Activated CD4-positive, alpha-beta T cell treated with anti-CD3 and anti-CD28 coated beads, Interleukin-2, amount 50 U/mL, for 4 hours (primary cell): ENCODE results near the gene LSM4.

Experiments
- DNase-seq, 2 experiments: peaks; one replicate each; pipeline ENCODE4 v3.0.0-alpha.2; 2020

LSM4 gene

DNA sequence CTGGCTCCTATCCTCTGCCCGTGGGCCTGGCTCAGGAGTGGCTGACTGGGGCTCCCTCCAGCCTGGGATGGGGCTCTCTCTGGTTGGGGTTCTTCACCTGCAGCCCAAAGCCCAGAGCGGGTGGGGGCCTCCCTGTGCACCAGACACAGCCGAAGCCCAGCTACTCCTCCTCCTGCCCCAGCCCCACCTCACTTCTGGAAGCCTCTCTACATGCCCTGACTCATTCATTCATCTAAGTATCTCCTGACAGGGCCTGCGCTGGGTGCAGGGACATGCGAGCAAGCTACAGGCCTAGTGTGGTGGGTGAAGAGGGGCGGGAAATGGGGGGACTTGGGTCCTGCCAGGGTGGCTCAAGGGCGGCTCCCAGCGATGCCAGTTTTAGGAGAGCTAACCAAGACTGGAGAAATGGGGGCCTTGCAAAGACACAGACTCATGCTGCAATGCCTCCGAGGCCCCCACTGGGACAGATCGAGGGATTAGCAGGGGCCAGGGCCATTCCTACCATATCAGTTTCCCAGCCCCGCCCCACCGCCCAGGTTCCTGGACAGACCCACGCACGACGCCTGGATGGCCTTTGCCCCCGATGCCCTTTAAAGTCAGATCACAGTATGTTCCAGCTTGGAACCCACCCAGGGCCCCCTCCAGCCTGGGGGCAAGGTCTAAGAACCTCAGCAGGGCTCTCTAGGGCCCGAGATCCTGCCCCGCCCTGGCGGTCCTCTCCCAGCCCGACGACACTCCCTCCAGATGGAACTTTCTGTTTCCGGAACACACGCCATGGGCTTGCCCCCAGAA is 12.6 kb downstream of the LSM4 start:
- DNase-seq: no peak

DNA sequence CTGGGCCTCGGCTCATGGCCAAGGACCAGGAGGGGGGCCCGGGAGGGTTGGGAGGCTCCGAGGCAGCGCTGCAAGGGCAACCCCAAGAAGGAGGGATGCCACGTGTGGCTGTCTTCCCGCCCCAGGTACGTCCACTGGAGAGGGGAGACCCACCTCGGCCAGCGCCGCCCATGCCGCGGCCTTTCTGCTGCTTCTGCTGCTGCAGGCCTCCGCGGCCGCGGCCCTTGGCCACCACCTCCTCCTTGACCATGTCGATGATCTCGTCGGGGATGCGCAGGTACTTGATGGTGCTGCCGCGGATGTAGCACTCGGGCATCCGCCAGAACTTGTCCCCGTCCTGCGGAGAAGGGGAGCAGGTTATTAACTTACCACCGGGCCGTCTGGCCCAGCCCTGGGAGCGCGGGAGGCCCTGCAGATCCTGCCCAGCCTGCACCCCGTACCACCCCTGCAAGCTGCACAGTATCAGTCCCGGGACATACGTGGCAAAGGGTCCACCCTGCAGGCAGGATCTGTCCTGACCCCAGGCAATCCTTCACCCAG is 13.3 kb downstream of the LSM4 start:
- no peak for DNase-seq

DNA sequence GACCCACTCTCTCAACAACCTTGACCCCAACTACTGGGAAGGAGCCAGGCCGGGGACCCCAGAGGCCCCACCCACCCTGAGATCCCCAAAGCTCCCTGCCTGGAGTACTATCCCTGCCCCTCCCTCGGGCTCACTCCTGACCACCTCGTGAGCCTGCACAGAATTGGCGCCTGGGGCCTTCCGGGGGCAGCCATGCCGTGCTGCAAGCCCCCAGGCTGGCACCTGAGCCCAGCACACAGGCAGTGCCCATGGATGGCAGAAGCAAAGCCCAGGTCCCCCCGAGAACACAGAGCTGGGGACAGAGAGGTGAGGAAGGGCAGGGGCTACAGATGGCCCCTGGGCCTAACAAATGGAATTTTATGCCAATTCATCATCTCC is 13.9 kb downstream of the LSM4 start:
- DNase-seq: no peak

DNA sequence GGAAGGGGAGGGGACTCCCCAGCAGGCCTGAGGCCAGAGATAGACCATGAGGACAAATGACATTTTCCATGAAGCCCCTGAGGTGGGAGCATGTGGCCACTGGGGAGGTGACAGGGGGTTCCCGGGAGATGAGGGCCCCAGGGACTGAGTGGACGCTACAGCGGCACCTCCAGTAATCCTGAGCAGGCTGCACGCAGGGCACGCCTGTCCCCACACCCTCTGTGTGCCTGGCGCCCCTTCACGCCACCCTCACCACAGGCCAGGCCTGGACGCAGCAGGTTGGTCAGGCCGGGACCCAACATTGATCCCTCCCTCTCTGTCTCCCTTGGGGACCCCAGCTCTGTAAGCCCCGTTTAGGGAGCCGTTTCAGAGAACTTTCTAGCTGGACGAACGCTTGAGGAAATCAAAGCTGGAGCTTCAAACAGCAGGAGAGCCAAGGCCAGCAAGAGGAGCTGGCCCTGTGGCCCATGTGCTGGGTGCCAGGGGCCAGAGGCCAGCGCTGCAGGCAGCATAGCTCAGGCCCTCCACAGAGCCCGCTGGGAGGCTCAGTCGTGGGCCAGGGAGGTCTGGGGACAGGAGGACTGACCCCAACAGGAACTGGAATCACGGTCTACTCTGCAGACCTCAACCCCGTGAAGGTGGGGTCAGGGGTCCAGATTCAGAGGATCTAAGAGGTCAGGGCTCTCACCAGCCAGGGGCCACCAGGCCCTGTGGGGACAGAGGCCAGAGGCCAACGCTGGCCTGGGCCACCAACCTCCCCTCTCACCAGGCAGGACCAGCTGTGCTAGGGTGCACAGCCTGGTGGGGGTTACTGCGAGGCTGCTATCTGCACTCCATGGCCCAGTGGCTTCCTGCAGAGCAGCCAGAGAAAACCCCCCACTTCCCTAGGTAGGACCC is 14.6 kb downstream of the LSM4 start:
- DNase-seq: no peak

DNA sequence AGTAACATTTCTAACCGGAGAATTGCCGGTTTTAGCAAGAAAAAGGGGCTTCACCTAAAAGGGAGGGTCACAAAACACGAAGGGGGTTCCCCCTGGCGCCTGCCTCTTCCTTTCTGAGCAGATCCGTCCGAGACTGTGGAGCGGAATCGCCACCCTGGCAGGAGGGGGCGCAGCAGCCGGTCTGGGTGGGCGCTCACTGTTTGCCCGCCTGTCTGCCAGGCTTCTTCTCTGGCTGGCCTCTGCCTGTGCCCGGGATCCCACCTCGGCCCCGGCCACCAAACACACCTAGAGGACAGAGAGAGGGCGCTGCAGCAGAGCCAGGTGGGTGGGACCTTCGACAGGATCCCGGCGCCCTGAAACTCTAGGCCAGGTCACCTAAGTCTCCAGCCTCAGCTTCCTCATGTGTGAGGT is 15.6 kb downstream of the LSM4 start:
- DNase-seq: no peak

DNA sequence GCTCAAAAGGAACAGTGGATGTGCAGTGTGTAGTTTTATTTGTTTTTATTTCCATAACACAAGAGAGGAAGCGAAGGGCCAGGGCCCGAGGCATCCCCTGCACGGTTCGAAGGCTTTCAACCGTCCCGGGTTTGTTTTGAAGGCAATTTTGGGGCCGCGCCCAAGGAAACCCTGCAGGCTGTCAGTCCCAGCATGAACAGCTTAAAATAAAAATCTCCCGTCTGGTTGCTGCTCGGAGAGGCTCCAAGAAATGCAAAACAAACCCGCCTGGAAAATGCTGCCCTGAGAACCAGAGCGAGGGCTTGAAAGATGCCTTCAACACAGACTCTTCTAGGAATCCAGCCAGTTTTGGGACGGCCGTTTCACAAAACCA is 16.0 kb downstream of the LSM4 start:
- no peak for DNase-seq

DNA sequence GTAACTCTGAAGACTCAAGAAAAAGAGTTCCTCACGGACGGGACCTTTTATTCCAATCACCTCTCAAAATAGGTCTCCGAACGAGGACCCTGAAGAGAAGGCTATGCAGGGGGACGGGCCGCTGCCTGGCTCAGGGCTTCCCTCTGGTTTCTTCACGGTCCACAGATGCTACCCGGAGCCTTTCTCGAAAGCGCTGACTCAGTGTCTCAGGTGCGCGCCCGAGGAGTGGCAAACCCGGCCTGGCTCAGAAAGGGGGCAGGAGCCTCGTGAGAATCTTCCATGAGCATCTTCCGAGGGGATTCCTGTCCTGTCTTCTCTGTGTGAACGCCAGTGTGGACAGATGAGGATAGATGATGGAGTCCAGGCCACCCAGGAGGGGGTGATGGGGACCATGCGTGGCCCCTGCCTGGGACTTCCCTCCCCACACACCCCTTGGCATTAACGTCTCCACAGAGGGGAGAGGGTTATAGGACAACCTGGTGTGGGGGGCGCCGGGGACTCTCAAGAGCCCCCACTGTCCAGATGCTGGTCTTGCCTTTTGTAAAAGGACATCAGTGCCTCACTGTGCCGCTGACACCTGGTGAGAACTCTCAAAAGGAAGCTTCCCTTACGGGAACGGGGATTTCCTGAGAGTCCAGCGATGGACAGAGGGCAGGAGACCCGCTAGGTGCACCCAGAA is 16.5 kb downstream of the LSM4 start:
- DNase-seq: no peak

DNA sequence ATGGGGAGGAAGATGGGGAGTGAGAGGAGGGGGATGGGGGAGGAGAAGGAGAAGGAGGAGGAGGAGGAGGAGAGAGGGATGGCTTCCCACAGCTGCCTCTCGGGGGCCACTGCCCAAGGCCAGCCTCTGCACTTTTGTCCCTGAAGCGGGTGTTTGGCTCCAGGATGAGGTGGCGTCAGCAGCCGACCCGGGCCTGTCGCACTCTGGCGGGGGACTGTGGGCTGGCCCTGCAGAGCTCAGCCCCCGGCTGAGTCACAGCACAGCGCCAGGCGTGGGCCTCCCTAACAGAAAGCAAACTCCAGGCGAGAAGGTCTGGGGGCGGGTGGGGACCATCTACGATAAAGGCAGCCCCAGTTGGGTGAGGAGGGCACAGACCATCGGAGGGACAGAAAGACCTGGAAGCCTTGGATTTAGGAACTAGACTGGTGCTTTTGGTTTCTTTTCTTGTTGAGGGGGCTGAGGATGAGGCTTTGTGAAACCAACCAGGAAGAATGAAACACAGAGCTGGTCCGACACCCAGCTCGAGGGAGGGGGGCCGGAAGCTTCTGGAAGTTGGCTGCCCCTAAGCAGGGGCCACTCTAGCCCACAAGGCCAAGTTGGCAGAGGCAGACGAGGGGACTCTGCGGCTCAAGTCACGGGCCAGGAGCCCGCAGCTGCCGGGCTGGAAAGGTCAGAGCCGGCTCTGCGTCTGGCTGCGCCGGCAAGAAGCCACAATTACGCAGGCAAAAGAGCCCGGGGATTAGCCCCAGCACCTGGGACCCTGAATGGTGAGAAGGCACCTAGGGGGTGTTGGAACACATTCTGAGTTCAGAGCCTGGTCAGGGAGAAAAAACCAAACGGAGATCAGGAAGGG is 18.2 kb downstream of the LSM4 start:
- peak; percentile 83 to 87 for DNase-seq

DNA sequence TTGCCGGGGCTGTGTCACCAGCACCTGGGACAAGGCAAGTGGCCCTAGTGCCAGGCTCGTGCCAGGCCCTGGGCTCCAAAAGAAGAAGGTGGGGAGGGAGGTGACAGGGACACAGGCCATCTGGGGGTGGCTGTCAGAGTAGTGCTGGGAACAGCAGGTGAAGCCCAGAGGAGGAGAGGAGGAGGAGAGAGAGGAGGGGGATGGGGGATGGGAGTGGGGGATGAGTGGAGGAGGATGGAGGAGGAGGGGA is 18.7 kb downstream of the LSM4 start:
- DNase-seq: no peak

DNA sequence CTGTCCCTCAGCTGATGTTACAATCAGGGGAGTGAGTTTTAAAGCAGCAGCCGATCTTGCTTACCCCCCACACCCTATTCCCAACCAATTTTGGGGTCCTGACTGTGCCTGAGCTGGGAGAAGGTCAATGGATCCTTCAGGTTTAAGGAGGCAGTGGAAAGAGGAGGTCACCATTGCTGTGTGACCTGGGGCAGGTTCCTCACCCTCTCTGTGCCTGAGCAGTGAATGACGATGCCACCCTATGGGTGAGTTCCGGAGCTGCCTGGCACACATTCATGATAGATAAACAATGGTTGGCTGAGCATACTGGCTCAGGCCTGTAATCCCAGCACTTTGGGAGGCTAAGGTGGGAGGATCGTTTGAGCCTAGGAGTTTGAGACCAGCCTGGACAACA is 21.2 kb downstream of the LSM4 start:
- no peak for DNase-seq

DNA sequence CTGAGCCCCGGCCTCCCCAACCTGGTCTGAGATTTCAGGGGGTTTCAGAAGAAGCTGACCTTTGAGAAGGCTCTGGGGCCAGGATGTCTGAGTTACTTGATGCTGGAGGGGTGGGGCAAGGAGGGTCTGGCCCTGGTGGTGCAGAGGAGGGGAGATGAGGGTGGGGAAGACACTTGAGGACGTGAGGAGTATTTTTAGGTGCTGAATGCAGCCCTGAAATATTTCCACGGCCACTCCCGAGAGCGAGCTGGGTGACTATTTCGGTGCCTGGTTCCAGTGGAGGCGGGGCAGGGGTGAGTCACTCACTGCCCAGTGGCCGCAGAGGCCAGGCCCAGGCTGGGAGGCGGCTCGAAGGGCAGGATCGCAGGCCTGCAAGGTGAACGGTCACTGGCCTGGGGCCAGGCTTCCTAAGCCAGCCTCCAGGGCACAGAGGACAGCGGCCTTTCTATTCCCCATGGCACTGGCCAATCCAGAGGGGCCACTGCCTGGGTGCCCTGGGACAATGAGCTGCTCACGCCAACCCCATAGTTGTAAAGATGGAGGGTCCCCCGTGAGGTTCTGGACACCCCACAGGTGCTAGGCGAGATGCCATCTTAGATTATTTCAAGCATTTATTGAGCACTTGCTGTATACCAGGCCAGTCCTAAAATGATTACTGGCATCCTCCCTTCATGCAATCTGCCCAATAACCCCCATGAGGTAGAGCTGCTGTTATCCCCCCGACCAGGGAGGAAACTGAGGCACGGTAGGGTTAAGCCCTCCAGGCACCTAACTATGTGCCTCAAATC is 21.8 kb downstream of the LSM4 start:
- no peak for DNase-seq

DNA sequence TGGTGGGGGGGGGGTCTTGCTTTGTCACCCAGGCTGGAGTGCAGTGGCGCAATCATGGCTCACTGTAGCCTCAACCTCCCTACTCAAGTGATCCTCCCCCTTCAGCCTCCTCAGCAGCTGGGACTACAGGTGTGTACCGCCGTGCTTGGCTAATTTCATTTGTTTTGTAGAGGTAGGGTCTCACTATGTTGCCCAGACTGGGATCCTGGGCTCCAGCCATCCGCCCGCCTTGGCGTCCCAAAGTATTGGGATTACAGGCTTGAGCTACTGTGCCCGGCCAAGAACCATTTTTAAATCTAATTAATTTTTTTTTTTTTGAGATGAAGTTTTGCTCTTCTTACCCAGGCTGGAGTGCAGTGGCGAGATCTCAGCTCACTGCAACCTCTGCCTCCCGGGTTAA is 23.2 kb downstream of the LSM4 start:
- DNase-seq: no peak

DNA sequence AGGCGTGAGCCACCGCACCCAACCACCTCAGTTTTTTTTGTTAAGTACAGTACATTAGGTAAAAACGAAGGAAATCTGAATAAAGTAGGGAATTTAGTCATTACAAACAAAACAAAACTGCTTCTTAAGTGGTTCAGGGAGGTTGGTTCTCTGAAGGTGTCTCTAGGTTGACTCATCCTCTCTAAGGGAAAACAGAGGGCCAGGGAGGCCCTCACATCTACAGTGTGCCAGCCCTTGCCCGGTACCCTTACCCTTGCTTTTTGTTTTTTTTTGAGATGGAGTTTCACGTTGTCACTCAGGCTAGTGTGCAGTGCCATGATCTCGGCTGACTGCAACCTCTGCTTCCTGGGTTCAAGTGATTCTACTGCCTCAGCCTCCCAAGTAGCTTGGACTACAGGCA is 24.3 kb downstream of the LSM4 start:
- DNase-seq: no peak

DNA sequence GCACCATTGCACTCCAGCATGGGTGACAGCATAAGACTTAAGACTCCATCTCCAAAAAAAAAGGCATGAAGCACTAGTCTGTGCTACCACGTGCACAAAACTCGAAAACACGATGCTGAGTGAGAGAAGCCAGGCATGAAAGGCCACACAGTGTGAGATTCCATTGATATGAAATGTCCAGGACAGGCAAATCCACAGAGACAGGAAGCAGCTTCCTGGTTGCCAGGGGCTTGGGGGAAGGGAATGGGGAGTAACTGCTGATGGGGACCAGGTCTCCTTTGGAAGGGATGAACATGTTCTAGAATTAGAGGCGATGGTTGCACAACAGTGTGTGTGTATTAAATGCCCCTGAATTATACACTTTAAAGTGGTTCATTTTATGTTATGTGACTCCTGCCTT is 25.6 kb downstream of the LSM4 start:
- DNase-seq: no peak

DNA sequence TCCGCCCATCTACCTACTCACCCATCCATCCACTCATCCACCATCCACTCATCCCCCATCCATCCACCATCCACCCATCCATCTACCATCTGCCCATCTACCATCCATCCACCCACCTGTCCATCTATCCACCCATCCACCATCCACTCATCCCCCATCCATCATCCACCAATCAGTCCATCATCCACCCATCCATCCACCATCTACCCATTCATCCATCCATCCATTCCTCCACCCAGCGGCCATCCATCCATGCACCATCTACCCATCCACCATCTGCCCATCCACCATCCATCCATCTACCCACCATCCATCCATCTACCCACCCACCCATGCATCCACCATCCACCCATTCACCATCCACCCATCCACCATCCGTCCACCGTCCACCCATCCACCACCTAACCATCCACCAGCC is 27.8 kb downstream of the LSM4 start:
- DNase-seq: no peak

DNA sequence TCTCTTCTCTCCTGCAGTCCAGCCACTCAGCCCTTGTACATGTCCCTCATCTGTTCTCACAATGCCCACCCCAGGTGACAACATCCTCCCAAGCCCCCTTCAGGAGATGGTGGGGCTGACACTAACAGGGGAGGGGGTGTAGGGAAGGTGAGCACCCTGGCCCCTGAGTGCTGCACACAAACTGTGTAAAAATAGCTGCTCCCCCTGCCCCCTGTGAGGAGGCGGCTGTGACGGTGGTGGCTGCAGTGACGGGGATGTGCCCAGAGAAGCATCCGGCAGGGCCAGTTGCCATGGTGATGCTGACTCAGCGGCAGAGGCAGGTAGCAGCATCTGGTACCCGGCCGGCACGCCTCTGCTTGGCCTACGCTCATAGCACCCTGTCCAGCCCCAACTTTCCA is 28.4 kb downstream of the LSM4 start:
- peak; percentile 93 for DNase-seq

DNA sequence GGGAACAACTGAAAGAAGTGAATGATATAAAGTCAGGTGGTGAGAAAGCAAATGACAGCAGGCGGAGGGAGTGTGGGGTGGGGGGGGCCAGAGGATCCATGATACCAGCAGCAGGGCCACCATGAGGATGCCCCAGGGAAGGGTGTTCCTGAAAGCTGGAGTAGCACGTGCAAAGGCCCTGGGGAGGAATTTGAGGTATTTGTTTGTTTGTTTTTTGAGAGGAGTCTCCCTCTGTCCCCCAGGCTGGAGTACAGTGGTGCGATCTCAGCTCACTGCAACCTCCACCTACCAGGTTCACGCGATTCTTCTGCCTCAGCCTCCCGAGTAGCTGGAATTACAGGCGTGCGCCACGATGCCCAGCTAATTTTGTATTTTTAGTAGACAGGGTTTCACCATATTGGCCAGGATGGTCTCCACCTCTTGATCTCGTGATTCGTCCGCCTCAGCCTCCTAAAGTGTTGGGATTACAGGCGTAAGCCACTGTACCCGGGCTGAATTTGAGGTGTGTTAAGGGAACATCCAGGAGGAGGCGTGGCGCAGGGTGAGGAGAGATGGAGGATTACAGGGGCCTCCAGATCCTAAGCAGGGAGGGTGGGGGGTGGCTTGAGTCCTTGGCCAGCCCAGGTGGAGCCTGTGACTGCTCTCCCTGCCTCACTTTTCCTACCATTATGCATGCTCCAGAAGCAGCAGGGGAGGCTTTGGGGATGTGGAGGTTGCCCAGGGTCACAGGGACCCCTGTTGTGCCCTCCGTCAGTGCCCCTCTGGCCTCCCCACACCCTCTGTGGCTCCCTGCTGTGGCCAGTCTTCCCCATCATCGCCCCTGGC is 29.0 kb downstream of the LSM4 start:
- DNase-seq: no peak

DNA sequence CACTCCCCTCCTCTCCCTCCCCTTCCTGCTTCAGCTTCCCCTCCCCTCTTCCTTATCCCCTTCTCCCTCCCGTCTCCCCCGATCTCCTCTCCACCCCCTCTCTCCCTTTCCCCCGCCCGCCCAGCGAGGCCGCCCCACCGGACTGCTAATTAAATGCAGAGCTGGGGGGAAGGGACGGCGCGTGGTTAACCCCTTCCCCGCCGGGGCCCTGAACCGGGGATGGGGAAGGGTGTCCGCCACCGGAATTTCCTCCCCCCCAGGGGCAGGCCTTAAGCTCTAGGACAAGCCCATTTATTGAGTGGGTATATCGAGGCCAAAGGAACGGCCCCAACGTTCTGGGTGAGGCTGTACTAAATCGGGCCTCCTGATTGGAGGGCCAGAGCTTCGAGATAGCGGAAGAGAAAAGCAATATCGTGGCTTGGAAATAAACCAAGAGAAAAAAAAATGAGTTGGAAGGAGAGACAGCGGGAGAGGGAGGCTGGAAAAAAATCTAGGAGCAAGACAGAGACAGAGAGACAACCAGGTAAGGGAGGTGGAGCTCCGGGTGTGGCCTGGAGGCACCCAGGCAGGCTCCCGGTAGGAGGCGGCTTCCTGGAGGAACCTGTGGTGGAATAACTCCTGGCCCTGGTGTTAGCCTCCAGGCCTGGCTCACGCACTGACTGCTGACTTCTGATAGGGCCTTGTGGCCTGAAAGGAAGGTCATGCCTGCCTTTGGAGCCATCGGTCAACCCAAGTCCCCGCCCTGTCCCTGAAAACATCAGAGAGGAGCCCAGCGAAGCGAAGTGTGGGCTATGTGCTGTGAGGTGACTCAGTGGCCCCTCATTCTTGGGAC is 29.9 kb downstream of the LSM4 start:
- no peak for DNase-seq

DNA sequence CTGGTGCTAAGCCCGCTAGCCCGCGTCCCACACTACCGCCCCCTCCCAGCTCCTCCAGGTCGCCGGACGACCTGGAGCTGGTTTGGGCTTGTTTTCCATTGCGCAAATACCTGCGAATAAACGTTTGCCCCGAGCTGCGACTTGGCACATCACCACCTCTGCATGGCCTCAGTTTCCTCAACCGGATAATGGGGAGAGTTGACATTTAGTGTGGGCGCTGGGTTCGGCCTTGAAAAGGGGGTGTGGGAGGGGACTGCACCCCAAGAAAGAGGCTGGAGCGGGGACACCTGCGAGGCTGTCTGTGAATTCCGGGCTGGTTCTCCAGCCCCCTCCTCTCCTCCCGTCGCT is 30.4 kb downstream of the LSM4 start:
- no peak for DNase-seq
